RWPE1 (cell line): ENCODE results near the gene MRPS12.
"Not testable (repeated sequence)": the region's sequence is repeated elsewhere in the genome, so short reads cannot be mapped to it uniquely, and the experiment has no call there.

Source experiments
- CTCF ChIA-PET: fragments of 350-600 bp; sonication (Branson Sonifier 250); formaldehyde crosslinking; extraction: SDS; loops from one replicate; lab custom pipeline; 2021; lab: Yijun Ruan, JAX
- POLR2A ChIA-PET: fragments of 400-600 bp; formaldehyde crosslinking; extraction: SDS; loops from one replicate; lab custom pipeline; 2020; ENCODE audit warnings: antibody characterized with exemption; ENCODE audit not compliant: low non-redundant PET; lab: Yijun Ruan, JAX
- DNase-seq: peaks from one replicate; pipeline ENCODE4 v3.0.0; 2012; ENCODE audit warnings: low spot score
- H3K27ac ChIP-seq: fragments of 450-650 bp; 2 replicates; pipeline ENCODE4 v1.5.1; 2017
- TF ChIP-seq, protein P1 (sequence below): fragments of 450-650 bp; conservative IDR thresholded peaks from 2 replicates; pipeline ENCODE4 v1.5.1; 2017; ENCODE audit warnings: low read depth, mild to moderate bottlenecking

The MRPS12 gene

DNA sequence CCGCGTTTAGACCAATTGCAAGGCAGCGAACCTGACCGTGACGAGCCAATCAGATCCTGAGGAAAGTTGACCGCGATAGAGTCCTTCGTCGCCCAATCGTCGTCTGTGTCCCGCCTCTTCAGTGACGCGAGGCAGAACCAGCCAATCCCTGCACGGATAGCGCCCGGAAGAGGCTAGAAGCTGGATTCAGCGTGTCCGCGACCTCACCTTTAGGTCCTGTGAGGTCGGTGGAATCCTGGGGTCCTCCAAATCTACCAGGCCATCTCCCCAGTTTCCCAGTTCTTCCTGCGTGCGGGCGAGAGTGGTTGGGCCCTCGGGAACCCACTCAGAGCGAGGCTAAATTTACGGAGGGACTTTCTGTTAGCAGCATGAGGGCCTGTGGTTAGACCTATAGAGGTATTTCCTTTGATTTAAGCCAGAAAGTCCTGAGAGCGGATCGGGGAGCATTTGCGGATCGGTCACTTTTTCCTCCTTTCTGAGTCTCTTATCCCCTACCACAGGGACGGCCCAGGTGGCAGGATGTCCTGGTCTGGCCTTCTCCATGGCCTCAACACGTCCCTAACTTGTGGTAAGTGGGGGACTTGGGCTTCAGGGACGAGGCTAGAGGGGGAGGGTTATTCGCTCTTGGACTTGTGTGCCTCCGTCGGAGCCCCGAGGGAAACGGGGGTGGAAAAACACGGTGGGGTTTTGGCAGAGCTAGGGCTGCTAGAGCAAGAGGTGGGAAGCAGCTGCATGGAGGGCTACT is at the start of gene MRPS12:
MRPS12 (plus strand) TSS at position 169 of the 745 bp plus-strand sequence; CDS start at position 520, 351 bp downstream.
- ChIA-PET POLR2A (interaction anchor here (0.5 to 1.6 kb wide), 4 partner anchors 9 to 82 kb away, joined by 3 to 4 read pairs (median 3); no protein-coding TSS in a partner anchor), CTCF (interaction anchor here (0.5 to 1.5 kb wide), 10 partner anchors 12 to 528 kb away, joined by 3 to 9 read pairs (median 3); partner anchors contain the start of gene FAM98C)

DNA sequence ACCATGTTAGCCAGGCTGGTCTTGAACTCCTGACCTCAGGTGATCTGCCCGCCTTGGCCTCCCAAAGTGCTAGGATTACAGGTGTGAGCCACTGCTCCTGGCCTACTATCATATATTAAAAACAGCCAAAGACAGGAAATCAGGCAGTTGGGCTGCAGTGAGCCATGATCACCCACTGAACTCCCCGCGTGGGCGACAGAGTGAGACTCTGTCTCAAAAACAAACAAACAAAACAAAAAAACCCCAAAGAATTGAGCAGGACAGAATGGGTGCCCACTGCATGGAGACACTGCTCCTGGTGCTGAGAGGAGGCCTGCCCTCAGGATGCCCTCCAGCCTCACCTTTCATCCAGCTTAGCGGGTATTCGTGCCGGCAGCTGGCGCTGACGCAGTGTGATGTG is 47.5 kb upstream of the MRPS12 start:
- no peak for DNase-seq
- CTCF ChIA-PET: no interaction called here
- POLR2A ChIA-PET: no interaction called here
- TF ChIP-seq, protein P1, sequence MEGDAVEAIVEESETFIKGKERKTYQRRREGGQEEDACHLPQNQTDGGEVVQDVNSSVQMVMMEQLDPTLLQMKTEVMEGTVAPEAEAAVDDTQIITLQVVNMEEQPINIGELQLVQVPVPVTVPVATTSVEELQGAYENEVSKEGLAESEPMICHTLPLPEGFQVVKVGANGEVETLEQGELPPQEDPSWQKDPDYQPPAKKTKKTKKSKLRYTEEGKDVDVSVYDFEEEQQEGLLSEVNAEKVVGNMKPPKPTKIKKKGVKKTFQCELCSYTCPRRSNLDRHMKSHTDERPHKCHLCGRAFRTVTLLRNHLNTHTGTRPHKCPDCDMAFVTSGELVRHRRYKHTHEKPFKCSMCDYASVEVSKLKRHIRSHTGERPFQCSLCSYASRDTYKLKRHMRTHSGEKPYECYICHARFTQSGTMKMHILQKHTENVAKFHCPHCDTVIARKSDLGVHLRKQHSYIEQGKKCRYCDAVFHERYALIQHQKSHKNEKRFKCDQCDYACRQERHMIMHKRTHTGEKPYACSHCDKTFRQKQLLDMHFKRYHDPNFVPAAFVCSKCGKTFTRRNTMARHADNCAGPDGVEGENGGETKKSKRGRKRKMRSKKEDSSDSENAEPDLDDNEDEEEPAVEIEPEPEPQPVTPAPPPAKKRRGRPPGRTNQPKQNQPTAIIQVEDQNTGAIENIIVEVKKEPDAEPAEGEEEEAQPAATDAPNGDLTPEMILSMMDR: no peak
- H3K27ac ChIP-seq: peak overlapping the region; percentile 11; the same call in 1 of the 2 replicates

More for the DNA sequence above, at the start of gene MRPS12:
- DNase-seq: peak; percentile 100
- H3K27ac ChIP-seq: peak within 1 kb of the TSS; percentile 89
- TF ChIP-seq, protein P1: no peak

DNA sequence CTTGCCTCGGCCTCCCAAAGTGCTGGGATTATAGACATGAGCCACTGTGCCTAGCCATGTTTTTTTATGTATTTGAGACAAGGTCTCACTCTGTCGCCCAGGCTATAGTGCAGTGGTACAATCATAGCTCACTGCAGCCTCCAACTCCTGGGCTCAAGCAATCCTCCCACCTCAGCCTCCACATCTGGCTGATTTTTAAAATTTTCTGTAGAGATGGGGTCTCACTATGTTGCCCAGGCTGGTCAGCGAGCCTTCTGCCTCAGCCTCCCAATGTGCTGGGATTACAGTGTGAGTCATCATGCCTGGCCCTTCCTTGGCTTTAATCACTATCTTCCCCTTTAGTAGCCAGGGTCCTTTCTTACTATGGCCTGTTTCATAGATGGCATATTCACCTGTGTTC is 46.1 kb upstream of the MRPS12 start:
- POLR2A ChIA-PET, DNase-seq: not testable (repeated sequence)
- CTCF ChIA-PET: interaction anchor here (1.0 kb wide), 1 partner anchor 13 kb away, joined by 11 read pairs; no protein-coding TSS in a partner anchor
- peak overlapping the region; percentile 66 for H3K27ac ChIP-seq

DNA sequence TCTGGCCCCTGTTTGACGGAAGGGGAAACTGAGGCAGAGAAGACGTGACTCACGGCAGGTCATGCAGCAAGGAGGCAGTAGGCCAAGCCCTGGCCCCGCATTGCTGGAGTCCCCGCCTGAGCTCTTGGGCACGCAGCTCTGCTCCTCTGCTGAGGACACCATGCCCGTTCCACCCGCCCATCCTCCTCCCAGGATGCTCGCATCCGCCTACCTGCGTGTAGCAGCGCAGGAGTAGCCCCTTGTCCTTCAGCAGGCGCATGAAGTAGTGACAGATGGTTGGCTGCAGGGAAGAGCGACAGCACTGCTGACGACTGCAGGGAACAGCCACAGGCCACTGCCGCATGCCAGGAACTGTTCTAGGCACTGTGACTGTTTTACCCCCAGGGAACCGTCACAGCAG is 41.9 kb upstream of the MRPS12 start:
- ChIA-PET CTCF (interaction anchor here (0.5 to 1.0 kb wide), 3 partner anchors 38 to 1675 kb away, joined by 4 to 6 read pairs (median 4); partner anchors contain the start of gene FAM98C), POLR2A (no interaction called here)
- no peak for DNase-seq
- H3K27ac ChIP-seq: peak overlapping the region; percentile 38; the same call in 1 of the 2 replicates
- TF ChIP-seq, protein P1: no peak

DNA sequence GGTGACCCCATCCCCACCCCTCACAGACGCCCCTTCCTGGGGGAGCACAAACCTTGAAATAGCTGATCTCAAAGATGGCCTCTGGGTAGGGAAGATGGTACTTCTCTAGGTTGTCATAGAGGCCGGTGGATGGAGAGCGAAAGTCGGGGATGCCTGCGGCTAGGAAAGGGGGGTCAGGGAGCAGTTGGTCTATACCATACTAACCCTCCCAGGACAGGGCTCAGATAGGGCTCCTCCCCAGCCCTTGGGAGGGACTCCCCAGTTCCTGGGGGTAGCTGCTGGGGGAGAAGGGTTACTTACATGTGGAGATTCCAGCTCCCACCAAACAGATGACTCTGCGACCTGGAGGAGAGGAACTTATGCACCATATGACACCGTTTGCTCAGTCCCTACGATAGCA is 40.9 kb upstream of the MRPS12 start:
- CTCF ChIA-PET: no interaction called here
- POLR2A ChIA-PET: no interaction called here

DNA sequence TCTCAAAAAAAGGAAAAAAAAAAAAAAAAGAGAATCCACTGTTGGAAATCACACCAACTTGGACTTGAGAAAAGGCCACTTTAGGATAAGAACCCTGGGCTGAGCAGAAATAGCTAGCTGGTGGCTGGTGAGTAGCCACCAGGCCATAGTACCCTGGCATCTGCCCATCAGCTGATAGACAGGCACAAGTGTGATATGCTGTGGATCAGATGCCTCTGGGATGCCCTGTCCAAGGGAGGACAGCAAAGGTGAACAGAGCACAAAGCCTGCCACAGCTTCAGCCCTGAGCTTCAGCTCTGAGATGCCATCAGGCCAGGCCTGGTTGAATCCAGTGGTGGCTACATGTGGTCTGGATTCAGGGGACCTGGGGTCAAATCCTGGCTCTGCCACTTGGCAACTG is 40.1 kb upstream of the MRPS12 start:
- ChIA-PET CTCF (no interaction called here), POLR2A (no interaction called here)
- DNase-seq: no peak
- peak overlapping the region; percentile 40; the same call in 1 of the 2 replicates for H3K27ac ChIP-seq
- TF ChIP-seq, protein P1: no peak

More for the DNA sequence above, 40.9 kb upstream of the MRPS12 start:
- TF ChIP-seq, protein P1: no peak
- no peak for DNase-seq
- H3K27ac ChIP-seq: no peak overlapping the region
